HFF-Myc (cell line): ENCODE measurements around the gene MTCL1.

Source experiments
- DNase-seq: peaks from one replicate; pipeline ENCODE4 v3.0.0-alpha.2; 2011; ENCODE audit warnings: low read depth; ENCODE audit errors: extremely low read depth
- H3K4me3 ChIP-seq: replicated peaks from 2 replicates; pipeline ENCODE4 v1.5.1; 2011; ENCODE audit warnings: low read depth, mild to moderate bottlenecking, control low read depth, low read length
- CTCF ChIP-seq: IDR thresholded peaks from 2 replicates; pipeline ENCODE4 v1.5.1; 2012; ENCODE audit warnings: mild to moderate bottlenecking, low read depth, low read length, control low read depth; ENCODE audit errors: missing control alignments

MTCL1 gene

GRCh38 chr18:8854550-8854949, 149.2 kb downstream of the MTCL1 start:
- no peak for TF ChIP-seq CTCF
- no peak for DNase-seq
- H3K4me3 ChIP-seq, result no peak overlapping the region

GRCh38 chr18:8854962-8855361, 149.6 kb downstream of the MTCL1 start:
- no peak for DNase-seq
- H3K4me3 ChIP-seq, result no peak overlapping the region
- TF ChIP-seq CTCF, result no peak

GRCh38 chr18:8856212-8856611, 150.9 kb downstream of the MTCL1 start:
- TF ChIP-seq CTCF, result no peak
- H3K4me3 ChIP-seq, result no peak overlapping the region
- no peak for DNase-seq

- no peak for TF ChIP-seq CTCF
- DNase-seq, result no peak
- H3K4me3 ChIP-seq, result no peak overlapping the region
Observed at GRCh38 chr18:8856769-8857393, 151.5 kb downstream of the MTCL1 start.

GRCh38 chr18:8857806-8858205, 152.4 kb downstream of the MTCL1 start:
- DNase-seq, result no peak
- TF ChIP-seq CTCF, result no peak

GRCh38 chr18:8858888-8859511, 153.6 kb downstream of the MTCL1 start:
- no peak for TF ChIP-seq CTCF
- H3K4me3 ChIP-seq, result no peak overlapping the region
- DNase-seq, result peak; percentile 78

More at GRCh38 chr18:8857806-8858205, 152.4 kb downstream of the MTCL1 start:
- H3K4me3 ChIP-seq, result no peak overlapping the region
